ENCODE data around the gene UACA. TPM values are rescaled to one million over a fixed set of nuclear protein-coding genes. Genes with fewer than 3 reads are reported as not detected.

UACA gene
- total and polyA plus RNA-seq, 2 of the 8 experiments (the other 6 are each of a cell fraction or from before 2014, with no cell fraction given): 28.6 to 38.9 TPM

DNA sequence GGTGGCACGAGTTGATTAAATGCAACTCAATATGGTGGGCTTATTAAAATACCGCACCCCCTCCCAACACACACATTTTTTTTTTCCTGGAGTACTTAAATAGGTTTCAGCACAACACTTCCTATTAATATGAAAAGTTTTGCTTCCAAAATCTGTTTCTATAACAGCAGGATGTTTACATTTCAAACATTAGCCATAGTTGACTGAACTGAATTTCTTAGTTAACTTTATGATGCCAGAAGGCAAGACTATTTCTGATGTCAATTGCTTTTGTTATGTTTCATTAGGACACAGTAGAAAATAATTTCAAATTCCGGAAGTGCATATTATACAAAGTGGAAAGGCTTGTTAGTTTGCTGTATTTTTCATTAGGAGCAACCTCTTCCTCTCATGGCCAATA lies 104.7 kb downstream of the UACA start:
- Histone ChIP-seq H3K23ac (ENCODE audit: insufficient read length) (no peak overlapping the region), H3K4me3 (ENCODE audit: extremely low read depth in 1 of 4, insufficient read depth in 2 of 4, low read depth in 3 of 4, low read length in 4 of 4) (no peak overlapping the region), H3K79me2 (ENCODE audit: control insufficient read depth in 1 of 2, insufficient read depth in 2 of 2, low read length in 2 of 2) (no peaks in the 10 kb centered on the region), H3K9ac (replicated peaks in 1 of 4; ENCODE audit: extremely low read depth in 1 of 4, low read depth in 3 of 4, low read length in 3 of 4) (no peak overlapping the region), H2BK120ac (replicated peaks; ENCODE audit: low read depth, low read length) (no peak overlapping the region), H2BK5ac (ENCODE audit: low read depth, low read length) (no peak overlapping the region), H3K56ac (replicated peaks; ENCODE audit: insufficient read length, low read depth, low read length) (no peak overlapping the region), H3K18ac (ENCODE audit: extremely low read depth, low read length) (no peak overlapping the region), H2BK12ac (ENCODE audit: low read depth, low read length) (no peak overlapping the region), H3K4me1 (replicated peaks in 1 of 4; ENCODE audit: control insufficient read depth in 3 of 4, insufficient read depth in 4 of 4, low read length in 3 of 4) (no peaks in the 10 kb centered on the region), H3K9me3 (ENCODE audit: insufficient read depth in 2 of 2, low read depth in 1 of 2, low read length in 1 of 2) (no peaks in the 10 kb centered on the region), H3K27me3 (replicated peaks in 1 of 4; ENCODE audit: control insufficient read depth in 3 of 4, extremely low read depth in 1 of 4, insufficient read depth in 3 of 4, low read length in 3 of 4) (no peaks in the 10 kb centered on the region), H4K20me1 (replicated peaks in 1 of 2; ENCODE audit: control insufficient read depth in 1 of 2, insufficient read depth in 2 of 2, low read length in 2 of 2) (no peaks in the 10 kb centered on the region), H2AFZ (ENCODE audit: low read length) (no peak overlapping the region), H4K91ac (replicated peaks; ENCODE audit: insufficient read length, low read length) (no peak overlapping the region), H4K8ac (ENCODE audit: extremely low read depth, insufficient read depth, low read length) (no peak overlapping the region), H3K23me2 (ENCODE audit: low read depth, low read length) (no peaks in the 10 kb centered on the region), H3K36me3 (ENCODE audit: control insufficient read depth in 2 of 4, insufficient read depth in 4 of 4, low read length in 3 of 4) (no peaks in the 10 kb centered on the region; a peak in 1 of 8 replicates), H2AK5ac (ENCODE audit: low read depth, low read length) (no peak overlapping the region), H3K4ac (replicated peaks; ENCODE audit: insufficient read length, low read depth, low read length) (no peak overlapping the region), H3K79me1 (ENCODE audit: low read depth, low read length) (no peaks in the 10 kb centered on the region), H2BK20ac (ENCODE audit: low read length) (no peak overlapping the region), H2BK15ac (ENCODE audit: low read length) (no peak overlapping the region), H4K5ac (ENCODE audit: insufficient read length, low read depth, low read length) (no peak overlapping the region), H3K4me2 (ENCODE audit: insufficient read depth in 1 of 2, low read depth in 2 of 2, low read length in 2 of 2) (no peak overlapping the region), H3K14ac (ENCODE audit: insufficient read length) (no peak overlapping the region), H3K27ac (ENCODE audit: low read depth, low read length) (no peak overlapping the region)
- CTCF ChIA-PET (ENCODE audit: partially characterized antibody): no interaction called here
- WGBS, 2 experiments (ENCODE audit: extremely low coverage in 1 of 2, insufficient coverage in 1 of 2, insufficient read length in 1 of 2, insufficient replicate concordance in 2 of 2, low coverage in 1 of 2, low lambda C conversion rate in 2 of 2, missing lambda C conversion rate in 1 of 2): 86% methylated on average over 3 of the region's 3 CpGs; no CpG with 5 or more reads in 1 of the 2 experiments
- DNase-seq (ENCODE audit: low read depth in 1 of 2, low spot score in 2 of 2) (no peak), FAIRE-seq (no peak)
- TF ChIP-seq CEBPB (IDR thresholded peaks at IDR 0.05; ENCODE audit: low read depth, low read length) (no peak), RFX5 (IDR thresholded peaks at IDR 0.05; ENCODE audit: borderline replicate concordance, low read depth, low read length) (no peak), CHD1 (IDR thresholded peaks at IDR 0.05; ENCODE audit: low read depth, low read length) (no peak), RXRA (IDR thresholded peaks at IDR 0.05; ENCODE audit: insufficient read depth, low read depth, low read length) (no peak), SIRT6 (IDR thresholded peaks at IDR 0.05; ENCODE audit: low read length) (no peak), RBBP5 (IDR thresholded peaks at IDR 0.05; ENCODE audit: borderline replicate concordance, low read depth, low read length) (no peak), KDM5A (IDR thresholded peaks at IDR 0.05; ENCODE audit: low read length) (no peak), NANOG (IDR thresholded peaks at IDR 0.05; ENCODE audit: insufficient read depth, low read depth, low read length, poor library complexity, severe bottlenecking) (no peak), FOSL1 (IDR thresholded peaks at IDR 0.05; ENCODE audit: insufficient read depth, low read depth, low read length) (no peak)
- POLR2A ChIA-PET (ENCODE audit: partially characterized antibody): no interaction called here
